AG04449 (cell line): Measurements from ENCODE around the gene LRRC10.

Source experiments
- CTCF ChIA-PET: fragments of 350-600 bp; formaldehyde crosslinking; extraction: SDS; loops from one replicate; lab custom pipeline; 2021; ENCODE audit warnings: antibody characterized with exemption; lab: Yijun Ruan, JAX
- POLR2A ChIA-PET: fragments of 400-600, 350-600 bp; formaldehyde crosslinking; extraction: SDS; loops from one replicate; lab custom pipeline; 2020; ENCODE audit warnings: antibody characterized with exemption, inconsistent platforms; lab: Yijun Ruan, JAX
- DNase-seq: peaks from one replicate; pipeline ENCODE4 v3.0.0-alpha.2; 2010; ENCODE audit warnings: low read depth, low spot score
- H3K4me3 ChIP-seq: 2 replicates; pipeline ENCODE4 v1.5.1; 2011; ENCODE audit warnings: low read depth, mild to moderate bottlenecking, control low read depth, low read length
- CTCF ChIP-seq: IDR thresholded peaks from one replicate; pipeline ENCODE4 v1.5.1; 2011; ENCODE audit warnings: mild to moderate bottlenecking, moderate library complexity, low read length, control low read depth, inconsistent platforms; ENCODE audit not compliant: insufficient read depth; ENCODE audit errors: missing control alignments

Gene LRRC10

DNA sequence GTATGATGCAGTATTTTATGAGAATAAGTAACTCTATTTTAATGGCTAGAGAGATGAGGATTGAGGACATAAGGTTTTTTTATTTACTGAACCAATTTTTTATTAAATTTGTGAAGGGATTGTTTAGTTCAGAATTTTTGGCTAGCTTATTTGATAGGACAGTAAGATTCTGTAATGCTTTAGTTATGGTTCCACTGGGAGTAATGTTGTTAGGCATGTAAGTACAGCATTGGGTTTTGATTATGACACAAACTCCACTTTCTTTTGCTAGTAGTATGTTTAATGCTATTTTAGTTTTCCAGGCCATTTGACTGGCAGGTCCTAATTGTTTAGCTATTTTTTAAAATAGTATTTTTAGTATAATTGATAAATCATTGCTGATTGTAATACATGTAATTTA lies 33.8 kb upstream of the LRRC10 start:
- no peak for DNase-seq
- CTCF ChIA-PET: interaction anchor here (0.9 to 13.5 kb wide), 6 partner anchors 7 to 1000 kb away, joined by 3 to 166 read pairs (median 8); no protein-coding TSS in a partner anchor
- POLR2A ChIA-PET: no interaction called here

DNA sequence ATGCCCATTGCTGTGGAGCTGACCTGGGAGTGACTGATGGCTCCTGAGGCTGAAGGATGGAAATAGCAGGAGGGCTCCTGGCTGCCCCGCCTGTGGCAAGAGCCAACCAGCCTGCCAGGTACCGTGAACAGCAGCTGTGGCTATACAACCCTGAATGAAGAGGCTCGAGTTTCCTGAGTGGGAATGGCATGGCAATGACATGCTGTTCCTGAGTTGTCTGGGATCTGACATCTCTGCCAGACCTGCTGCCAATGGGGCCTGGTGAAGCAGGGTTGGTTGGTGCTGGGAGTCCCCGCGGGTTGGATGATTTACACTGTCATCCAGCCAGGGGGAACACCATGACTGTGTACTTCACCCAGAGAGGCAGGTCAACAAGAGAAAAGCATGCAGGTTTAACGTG lies 31.8 kb upstream of the LRRC10 start:
- no peak overlapping the region for H3K4me3 ChIP-seq
- TF ChIP-seq CTCF: no peak
- DNase-seq: no peak
- ChIA-PET CTCF (interaction anchor here (6.0 to 9.6 kb wide), 2 partner anchors 19 to 285 kb away, joined by 99 to 166 read pairs; no protein-coding TSS in a partner anchor), POLR2A (no interaction called here)

More for the DNA sequence above, 33.8 kb upstream of the LRRC10 start:
- H3K4me3 ChIP-seq: no peak overlapping the region
- TF ChIP-seq CTCF: no peak

- ChIA-PET CTCF (interaction anchor here (1.0 to 9.6 kb wide), 4 partner anchors 9 to 284 kb away, joined by 3 to 166 read pairs (median 108); no protein-coding TSS in a partner anchor), POLR2A (no interaction called here)
- no peak overlapping the region for H3K4me3 ChIP-seq
- DNase-seq: no peak
- no peak for TF ChIP-seq CTCF
Observed at GRCh38 chr12:69641546-69641945, 30.8 kb upstream of the LRRC10 start.

DNA sequence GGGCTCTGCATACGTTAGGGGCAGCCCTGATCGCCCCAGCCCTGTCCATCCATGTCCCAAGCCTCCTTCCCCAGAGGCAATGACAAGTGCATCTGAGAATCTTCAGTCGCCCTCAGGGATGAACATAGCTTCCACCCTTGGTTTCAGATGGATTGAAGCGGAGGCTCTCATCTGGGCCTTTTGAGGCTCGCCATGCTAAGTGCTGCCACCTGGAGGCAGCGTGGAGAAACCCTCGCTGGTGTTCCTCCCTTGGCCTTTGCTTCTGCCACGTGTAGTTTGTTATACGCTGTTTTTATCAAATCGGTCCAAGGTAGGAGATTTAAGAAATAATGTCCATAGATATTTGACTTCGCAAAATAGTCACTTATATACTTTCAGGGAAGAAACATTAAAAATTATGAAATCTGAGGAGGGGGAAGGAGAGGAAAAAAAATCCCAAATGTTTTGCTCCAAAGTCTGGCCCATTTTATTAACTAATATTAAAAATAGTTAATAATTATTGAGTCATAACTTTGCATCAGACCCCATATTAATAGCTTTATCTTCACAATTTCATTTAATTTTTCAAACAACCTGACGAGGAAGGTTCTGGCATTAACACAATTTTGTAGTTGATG lies 28.8 kb upstream of the LRRC10 start:
- ChIA-PET POLR2A (no interaction called here), CTCF (interaction anchor here (0.6 to 9.6 kb wide), 37 partner anchors 11 to 933 kb away, joined by 3 to 166 read pairs (median 4); partner anchors contain the start of genes CCT2, FRS2 and LRRC10)
- peak; percentile 89 for TF ChIP-seq CTCF
- H3K4me3 ChIP-seq: no peak overlapping the region
- DNase-seq: peak; percentile 3

DNA sequence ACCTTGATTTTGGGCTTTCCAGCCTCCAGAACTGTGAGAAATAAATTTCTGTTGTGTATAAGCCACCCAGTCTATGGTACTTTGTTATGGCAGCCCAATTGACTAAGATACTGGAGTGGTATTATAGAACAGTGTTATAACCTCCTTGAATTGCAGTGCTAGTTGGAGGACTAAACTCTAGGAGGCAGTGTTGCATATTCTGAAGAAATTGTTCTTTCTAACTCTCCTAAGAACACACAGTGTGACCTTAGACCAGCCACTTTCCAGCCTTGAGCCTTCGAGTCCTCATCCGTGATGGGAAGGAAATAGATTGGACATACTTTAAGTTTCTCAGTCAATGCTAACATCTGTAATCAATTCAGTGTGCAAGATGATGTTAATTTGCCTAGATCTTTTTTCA lies 22.4 kb upstream of the LRRC10 start:
- no peak for DNase-seq
- ChIA-PET CTCF (no interaction called here), POLR2A (no interaction called here)
- no peak for TF ChIP-seq CTCF
- no peak overlapping the region for H3K4me3 ChIP-seq

DNA sequence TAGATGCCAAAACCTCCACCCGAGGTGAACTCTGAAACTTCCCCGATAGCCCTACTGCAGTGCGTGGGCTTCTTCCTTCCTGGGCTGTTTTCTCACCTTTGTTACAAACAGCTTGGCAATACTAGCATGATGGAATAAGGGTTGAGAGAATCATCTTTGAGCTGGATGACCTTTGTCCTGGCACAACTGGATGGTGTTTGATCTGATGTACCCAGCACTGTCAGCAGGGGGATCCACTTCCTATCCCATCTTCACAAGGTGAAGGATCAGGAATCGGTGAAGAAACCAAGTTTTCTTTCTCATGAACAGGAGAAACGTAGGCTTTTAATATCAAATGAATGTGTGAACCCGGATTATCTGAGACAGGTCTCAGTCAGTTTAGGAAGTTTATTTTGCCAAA lies 19.5 kb upstream of the LRRC10 start:
- DNase-seq: no peak
- TF ChIP-seq CTCF: peak; percentile 22
- no peak overlapping the region for H3K4me3 ChIP-seq
- CTCF ChIA-PET: interaction anchor here (1.2 to 17.7 kb wide), 4 partner anchors 11 to 248 kb away, joined by 3 to 166 read pairs (median 6); no protein-coding TSS in a partner anchor
- POLR2A ChIA-PET: no interaction called here
